HCT116 (cell line): Measurements from ENCODE around the gene PSORS1C2. TPM values are rescaled to one million over a fixed set of nuclear protein-coding genes. Genes with fewer than 3 reads are reported as not detected.

ENCODE experiments used
- ATAC-seq: fragments of 200-7000 bp; cut with Tn5 transposase; 2 replicates; pipeline ENCODE4 v1.9.1; 2020; ENCODE audit warnings: mild to moderate bottlenecking, moderate library complexity
- Bru-seq: library from RNA; stranded (reverse); fragments of 400-500 nt; gene quantifications from one replicate; lab custom pipeline; 2021; lab: Mats Ljungman, UMichigan
- BruChase-seq, 2 experiments: library from RNA; stranded (reverse); fragments of 400-500 nt; gene quantifications; one replicate each; lab custom pipeline; 2021; lab: Mats Ljungman, UMichigan
- BruUV-seq: library from RNA; stranded (reverse); fragments of 400-500 nt; replicated peaks from 2 replicates; lab custom pipeline; 2021; lab: Mats Ljungman, UMichigan
- CTCF ChIA-PET: fragments of 300-600 bp; sonication (Branson Sonifier 250); formaldehyde crosslinking; loops from one replicate; lab custom pipeline; 2021; ENCODE audit warnings: antibody characterized with exemption; lab: Charles Lee
- POLR2A ChIA-PET: fragments of 300-600, 350-600 bp; sonication (Branson Sonifier 250); formaldehyde crosslinking; loops from one replicate; lab custom pipeline; 2021; ENCODE audit warnings: antibody characterized with exemption; lab: Charles Lee
- RAD21 ChIA-PET, 2 experiments: fragments of 300-600 bp; sonication (Branson Sonifier 250); formaldehyde crosslinking; loops; one replicate each; lab custom pipeline; 2023; ENCODE audit warnings: low total read pairs in 2 of 2; ENCODE audit not compliant: uncharacterized antibody in 2 of 2, unreplicated experiment in 2 of 2, low non-redundant PET in 1 of 2; lab: Charles Lee
- DNase-seq: peaks from one replicate; pipeline ENCODE4 v3.0.0-alpha.2; 2010; ENCODE audit warnings: low read depth, low spot score
- H2AFZ ChIP-seq: fragments of 200-600 bp; shearing (Covaris generic), sonication (generic); 2 replicates; pipeline ENCODE4 v1.6.1; 2017; ENCODE audit warnings: low read depth, mixed run types, mixed read lengths, antibody characterized with exemption, low read length; ENCODE audit not compliant: poor library complexity, severe bottlenecking
- H3K27ac ChIP-seq: 2 replicates; pipeline ENCODE4 v1.5.1; 2012; ENCODE audit warnings: low read depth, low read length
- H3K27me3 ChIP-seq: fragments of 200-600 bp; sonication (generic); 2 replicates; pipeline ENCODE4 v1.6.1; 2016; ENCODE audit warnings: mixed run types, low read length, mixed read lengths; ENCODE audit not compliant: insufficient read depth
- H3K36me3 ChIP-seq, 2 experiments: fragments of 200-500 bp in 1 of 2; fragments of 200-600 bp in 1 of 2; sonication (Bioruptor generic) in 1 of 2; sonication (generic) in 1 of 2; 2 replicates each; pipeline versions ENCODE4 v1.5.1 to v1.6.1; 2014 to 2016; ENCODE audit warnings: low read length in 2 of 2, inconsistent platforms in 1 of 2, mixed read lengths in 1 of 2, mixed run types in 1 of 2; ENCODE audit not compliant: insufficient read depth in 2 of 2, control insufficient read depth in 1 of 2
- H3K4me1 ChIP-seq, 2 experiments: fragments of 200-600 bp in 1 of 2; sonication (generic) in 1 of 2; 2 replicates each; pipeline versions ENCODE4 v1.5.1 to v1.6.1; 2012 to 2017; ENCODE audit warnings: low read length in 2 of 2, inconsistent platforms in 1 of 2, mild to moderate bottlenecking in 1 of 2, mixed read lengths in 1 of 2, mixed run types in 1 of 2, moderate library complexity in 1 of 2; ENCODE audit not compliant: insufficient read depth in 2 of 2, control insufficient read depth in 1 of 2
- H3K4me2 ChIP-seq: fragments of 200-600 bp; sonication (generic); 2 replicates; pipeline ENCODE4 v1.6.1; 2017; ENCODE audit warnings: mixed run types, low read length, mixed read lengths
- H3K4me3 ChIP-seq, 2 experiments: fragments of 200-600 bp in 1 of 2; sonication (generic) in 1 of 2; replicated peaks in 1 of 2; 2 replicates each; pipeline ENCODE4 v1.5.1; 2011 to 2016; ENCODE audit warnings: low read length in 2 of 2, control low read depth in 1 of 2, low read depth in 1 of 2, mild to moderate bottlenecking in 1 of 2, mixed read lengths in 1 of 2, mixed run types in 1 of 2
- H3K79me2 ChIP-seq: fragments of 200-600 bp; sonication (generic); 2 replicates; pipeline ENCODE4 v1.6.1; 2017; ENCODE audit warnings: mild to moderate bottlenecking, mixed run types, low read length, moderate library complexity, mixed read lengths; ENCODE audit not compliant: insufficient read depth
- H3K9ac ChIP-seq: fragments of 200-600 bp; sonication (generic); 2 replicates; pipeline ENCODE4 v1.6.1; 2016; ENCODE audit warnings: low read length, mixed read lengths
- H3K9me2 ChIP-seq: fragments of 200-600 bp; sonication (generic), shearing (Covaris generic); 2 replicates; pipeline ENCODE4 v1.6.1; 2017; ENCODE audit warnings: mixed run types, mild to moderate bottlenecking, moderate library complexity; ENCODE audit not compliant: insufficient read depth
- H3K9me3 ChIP-seq, 2 experiments: fragments of 200-500 bp in 1 of 2; fragments of 200-600 bp in 1 of 2; sonication (Bioruptor generic) in 1 of 2; sonication (generic) in 1 of 2; 2 replicates each; pipeline ENCODE4 v1.6.1; 2014 to 2017; ENCODE audit warnings: low read length in 2 of 2, mixed read lengths in 2 of 2, inconsistent platforms in 1 of 2, low read depth in 1 of 2, mild to moderate bottlenecking in 1 of 2, mixed run types in 1 of 2, moderate library complexity in 1 of 2; ENCODE audit not compliant: control insufficient read depth in 1 of 2, insufficient read depth in 1 of 2
- H4K20me1 ChIP-seq: fragments of 200-600 bp; sonication (generic), shearing (Covaris generic); 2 replicates; pipeline ENCODE4 v1.6.1; 2017; ENCODE audit warnings: mixed run types, mild to moderate bottlenecking, moderate library complexity; ENCODE audit not compliant: insufficient read depth
- EGR1 ChIP-seq: IDR thresholded peaks from 2 replicates; pipeline ENCODE4 v1.6.1; 2012; ENCODE audit warnings: low read depth
- EZH2 ChIP-seq: fragments of 200-600 bp; sonication (generic); IDR thresholded peaks from 2 replicates; pipeline ENCODE4 v1.6.1; 2017; ENCODE audit warnings: antibody characterized with exemption, mixed run types
- JUND ChIP-seq: IDR thresholded peaks from 2 replicates; pipeline ENCODE4 v1.6.1; 2012
- POLR2AphosphoS5 ChIP-seq: IDR thresholded peaks from 2 replicates; pipeline ENCODE4 v1.6.1; 2011; ENCODE audit warnings: mild to moderate bottlenecking, low read depth, low read length, moderate library complexity
- SP1 ChIP-seq: IDR thresholded peaks from 2 replicates; pipeline ENCODE4 v1.6.1; 2012; ENCODE audit warnings: low read depth
- SRF ChIP-seq: IDR thresholded peaks from 2 replicates; pipeline ENCODE4 v1.6.1; 2012; ENCODE audit warnings: low read depth
- intact Hi-C: fragments of 100-400 bp; cut with micrococcal nuclease; formaldehyde crosslinking; loops from 2 replicates; pipeline ENCODE4 v1.10.0; 2022
- long read RNA-seq: library from polyadenylated mRNA; unstranded; transcript quantifications from one replicate; pipeline ENCODE4 v2.0.0, GENCODE V29; 2021; ENCODE audit not compliant: unreplicated experiment
- polyA plus RNA-seq: library from polyadenylated mRNA; unstranded; fragments of >200 nt; gene quantifications from 2 replicates; pipeline ENCODE4 v1.2.1, GENCODE V29; 2012; ENCODE audit warnings: missing spikeins
- total RNA-seq: library from RNA; stranded (reverse); gene quantifications from one replicate; pipeline ENCODE4 v1.2.1, GENCODE V29; 2021; ENCODE audit not compliant: unreplicated experiment
- TF ChIP-seq, protein P1 (sequence below): IDR thresholded peaks from 2 replicates; pipeline ENCODE4 v1.6.1; 2012
- TF ChIP-seq, protein P2 (sequence below): IDR thresholded peaks from 2 replicates; pipeline ENCODE4 v1.6.1; 2012; ENCODE audit warnings: low read depth

PSORS1C2 gene
- total RNA-seq (not detected), Bru-seq, nascent RNA (not detected), BruChase-seq, experiment 1, labeled RNA remaining after a 6-hour chase (not detected), BruChase-seq, experiment 2, labeled RNA remaining after a 2-hour chase (percentile 17 among the genes with signal in this experiment)
- polyA plus RNA-seq: 1.6 and 1.7 TPM in 2 replicates
- long read RNA-seq: 0 reads

DNA sequence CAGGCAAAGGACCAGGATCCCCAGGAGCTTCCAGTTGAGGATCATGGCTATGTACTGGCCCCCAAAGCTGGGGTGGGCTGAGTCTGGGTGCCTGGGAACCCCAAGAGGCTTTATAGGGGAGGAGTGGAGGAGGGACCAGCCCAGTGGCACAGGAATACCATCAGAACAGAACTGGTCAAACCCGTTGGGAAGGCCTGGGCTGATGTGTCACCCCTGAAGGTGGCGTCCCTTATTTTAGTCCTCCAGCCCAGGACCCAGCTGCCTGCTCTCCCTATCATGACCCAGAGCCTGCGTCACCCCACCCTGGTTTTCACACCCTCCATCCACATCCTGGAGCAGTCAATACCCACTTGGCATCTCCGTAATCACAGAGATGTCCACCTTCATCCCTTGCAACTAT, at the start of gene PSORS1C2:
TSS of gene PSORS1C2 (minus strand) at position 85 of the 400 bp plus-strand sequence. CDS start at position 45, 40 bp downstream.
- TF ChIP-seq POLR2AphosphoS5: 0 out of 2 replicates have a peak, but pooled peaks have one; percentile 25
- TF ChIP-seq SP1: no peak
- Histone ChIP-seq H3K9me3 (no peaks in the 10 kb centered on the region), H2AFZ (no peak within 1 kb of the TSS), H3K9me2 (no peaks in the 10 kb centered on the region), H3K27me3 (no peaks in the 10 kb centered on the region), H3K9ac (no peak within 1 kb of the TSS), H3K4me3 (no peak within 1 kb of the TSS), H3K4me2 (peak within 1 kb of the TSS; percentile 69), H3K79me2 (no peaks in the 10 kb centered on the region), H3K4me1 (peaks cover 4 to 13% of the 10 kb centered on the region in 2 experiments; a peak in 3 of 4 replicates), H3K36me3 (no peaks in the 10 kb centered on the region), H3K27ac (peak within 1 kb of the TSS; percentile 7; the same call in 1 of the 2 replicates), H4K20me1 (no peaks in the 10 kb centered on the region)
- ChIA-PET CTCF (interaction anchor here (0.7 to 1.0 kb wide), 5 partner anchors 8 to 228 kb away, joined by 3 to 5 read pairs (median 4); partner anchors contain the start of gene PSORS1C1), POLR2A (interaction anchor here (0.7 kb wide), 1 partner anchor 155 kb away, joined by 3 read pairs; the partner anchor contains the start of gene MUC21), RAD21 (no interaction called here)
- BruUV-seq: no TSS peak
- ATAC-seq: no peak
- intact Hi-C loops: no loop called here
- DNase-seq: no peak

DNA sequence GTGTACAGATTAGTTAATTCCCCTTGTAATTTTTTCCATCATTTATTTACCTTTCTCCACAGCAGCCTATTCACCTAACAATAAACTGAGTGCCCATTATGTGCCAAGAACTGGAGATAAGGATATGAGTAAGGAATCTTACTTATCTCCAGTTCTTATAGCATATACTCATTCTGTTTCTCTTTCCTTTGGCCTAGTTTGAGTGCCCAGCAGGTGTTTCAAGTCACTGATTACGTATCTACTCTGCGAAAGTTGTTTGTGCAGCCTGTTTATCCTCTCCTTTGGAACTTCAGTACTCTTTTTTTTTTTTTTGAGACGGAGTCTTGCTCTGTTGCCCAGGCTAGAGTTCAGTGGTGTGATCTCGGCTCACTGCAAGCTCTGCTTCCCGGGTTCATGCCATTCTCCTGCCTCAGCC, 48.9 kb upstream of the PSORS1C2 start:
- intact Hi-C loops: no loop called here
- ATAC-seq (no peak), DNase-seq (no peak)
- ChIA-PET CTCF (no interaction called here), RAD21 (no interaction called here), POLR2A (no interaction called here)
- no peaks in the 10 kb centered on the region for H3K9me2 ChIP-seq
- H3K79me2 ChIP-seq: no peaks in the 10 kb centered on the region
- H3K4me3 ChIP-seq: no peak overlapping the region
- BruUV-seq: no TSS peak
- H2AFZ ChIP-seq: no peak overlapping the region
- H3K9me3 ChIP-seq: no peaks in the 10 kb centered on the region
- H3K27ac ChIP-seq: no peak overlapping the region
- H3K4me1 ChIP-seq: no peaks in the 10 kb centered on the region
- no peaks in the 10 kb centered on the region for H3K36me3 ChIP-seq
- TF ChIP-seq SRF: no peak
- TF ChIP-seq JUND: no peak
- TF ChIP-seq, protein P1, sequence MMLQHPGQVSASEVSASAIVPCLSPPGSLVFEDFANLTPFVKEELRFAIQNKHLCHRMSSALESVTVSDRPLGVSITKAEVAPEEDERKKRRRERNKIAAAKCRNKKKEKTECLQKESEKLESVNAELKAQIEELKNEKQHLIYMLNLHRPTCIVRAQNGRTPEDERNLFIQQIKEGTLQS: no peak
- TF ChIP-seq, protein P2, sequence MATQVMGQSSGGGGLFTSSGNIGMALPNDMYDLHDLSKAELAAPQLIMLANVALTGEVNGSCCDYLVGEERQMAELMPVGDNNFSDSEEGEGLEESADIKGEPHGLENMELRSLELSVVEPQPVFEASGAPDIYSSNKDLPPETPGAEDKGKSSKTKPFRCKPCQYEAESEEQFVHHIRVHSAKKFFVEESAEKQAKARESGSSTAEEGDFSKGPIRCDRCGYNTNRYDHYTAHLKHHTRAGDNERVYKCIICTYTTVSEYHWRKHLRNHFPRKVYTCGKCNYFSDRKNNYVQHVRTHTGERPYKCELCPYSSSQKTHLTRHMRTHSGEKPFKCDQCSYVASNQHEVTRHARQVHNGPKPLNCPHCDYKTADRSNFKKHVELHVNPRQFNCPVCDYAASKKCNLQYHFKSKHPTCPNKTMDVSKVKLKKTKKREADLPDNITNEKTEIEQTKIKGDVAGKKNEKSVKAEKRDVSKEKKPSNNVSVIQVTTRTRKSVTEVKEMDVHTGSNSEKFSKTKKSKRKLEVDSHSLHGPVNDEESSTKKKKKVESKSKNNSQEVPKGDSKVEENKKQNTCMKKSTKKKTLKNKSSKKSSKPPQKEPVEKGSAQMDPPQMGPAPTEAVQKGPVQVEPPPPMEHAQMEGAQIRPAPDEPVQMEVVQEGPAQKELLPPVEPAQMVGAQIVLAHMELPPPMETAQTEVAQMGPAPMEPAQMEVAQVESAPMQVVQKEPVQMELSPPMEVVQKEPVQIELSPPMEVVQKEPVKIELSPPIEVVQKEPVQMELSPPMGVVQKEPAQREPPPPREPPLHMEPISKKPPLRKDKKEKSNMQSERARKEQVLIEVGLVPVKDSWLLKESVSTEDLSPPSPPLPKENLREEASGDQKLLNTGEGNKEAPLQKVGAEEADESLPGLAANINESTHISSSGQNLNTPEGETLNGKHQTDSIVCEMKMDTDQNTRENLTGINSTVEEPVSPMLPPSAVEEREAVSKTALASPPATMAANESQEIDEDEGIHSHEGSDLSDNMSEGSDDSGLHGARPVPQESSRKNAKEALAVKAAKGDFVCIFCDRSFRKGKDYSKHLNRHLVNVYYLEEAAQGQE: no peak
- no peak for TF ChIP-seq POLR2AphosphoS5
- TF ChIP-seq EGR1: no peak
- no peak for TF ChIP-seq EZH2
- H3K27me3 ChIP-seq: no peaks in the 10 kb centered on the region
- no peak overlapping the region for H3K4me2 ChIP-seq
- no peaks in the 10 kb centered on the region for H4K20me1 ChIP-seq
- H3K9ac ChIP-seq: no peak overlapping the region
